ENCODE results near the gene EIF6. TPM values are rescaled to one million over a fixed set of nuclear protein-coding genes. Genes with fewer than 3 reads are reported as not detected.

The EIF6 gene
- polyA plus RNA-seq (2013): 91.0 and 92.3 TPM in 2 replicates

GRCh38 chr20:35284267-35284991, at the start of gene EIF6:
Gene EIF6, minus strand, starts transcription at chr20:35284772. Its CDS starts 285 bp downstream, at chr20:35284487.
- H3K9ac ChIP-seq (ENCODE audit: low read length): peak within 1 kb of the TSS; percentile 95
- H3K23ac ChIP-seq (ENCODE audit: low read length): no peak within 1 kb of the TSS
- WGBS (ENCODE audit: extremely low coverage, insufficient coverage, insufficient read length): no CpG with 5 or more reads among the region's 61 CpGs
- peak within 1 kb of the TSS; percentile 94 for H4K8ac ChIP-seq (ENCODE audit: low read depth, low read length)
- H3K9me3 ChIP-seq (ENCODE audit: insufficient read depth, low read depth, low read length): peaks cover 5% of the 10 kb centered on the region
- peaks cover 13% of the 10 kb centered on the region for H3K79me2 ChIP-seq (ENCODE audit: control insufficient read depth, insufficient read depth, low read length, poor library complexity)
- H3K4me1 ChIP-seq (ENCODE audit: control insufficient read depth in 1 of 2, insufficient read depth in 2 of 2, low read length in 2 of 2): peaks cover 7 to 8% of the 10 kb centered on the region in 2 experiments
- H4K91ac ChIP-seq (ENCODE audit: low read depth, low read length): peak within 1 kb of the TSS; percentile 85
- H3K4ac ChIP-seq (ENCODE audit: low read depth, low read length): peak within 1 kb of the TSS; percentile 93
- H3K79me1 ChIP-seq (ENCODE audit: low read length): peaks cover 10% of the 10 kb centered on the region
- H3K27ac ChIP-seq (ENCODE audit: low read depth, low read length): peak within 1 kb of the TSS; percentile 83
- peak within 1 kb of the TSS; percentile 87 for H4K12ac ChIP-seq (ENCODE audit: low read depth, low read length)
- H3K4me2 ChIP-seq (ENCODE audit: low read length): peak within 1 kb of the TSS; percentile 86
- H3K27me3 ChIP-seq (ENCODE audit: insufficient read depth, low read length): no peaks in the 10 kb centered on the region
- peak within 1 kb of the TSS; percentile 64 for H2BK120ac ChIP-seq (ENCODE audit: insufficient read depth, low read length, poor library complexity)
- peak within 1 kb of the TSS; percentile 34 for H2BK12ac ChIP-seq (ENCODE audit: low read length)
- peak within 1 kb of the TSS; percentile 94 for H3K14ac ChIP-seq (ENCODE audit: low read length)
- H2AK5ac ChIP-seq (ENCODE audit: low read length): peak within 1 kb of the TSS; percentile 98
- H3K4me3 ChIP-seq (ENCODE audit: low read depth, low read length): peak within 1 kb of the TSS; percentile 97
- H2AFZ ChIP-seq (ENCODE audit: insufficient read depth, low read length, poor library complexity): peak within 1 kb of the TSS; percentile 97
- peak within 1 kb of the TSS; percentile 77 for H2BK5ac ChIP-seq (ENCODE audit: low read depth, low read length, poor library complexity)
- peak; percentile 57 to 74 for DNase-seq
- peaks cover 18 to 20% of the 10 kb centered on the region in 2 experiments for H3K36me3 ChIP-seq (ENCODE audit: control insufficient read depth in 1 of 2, insufficient read depth in 2 of 2, low read length in 2 of 2)
- peak within 1 kb of the TSS; percentile 88 for H3K18ac ChIP-seq (ENCODE audit: low read length)

GRCh38 chr20:35333606-35334005, 49.0 kb upstream of the EIF6 start:
- no peak overlapping the region for H3K18ac ChIP-seq (ENCODE audit: low read length)
- WGBS (ENCODE audit: extremely low coverage, insufficient coverage, insufficient read length): no CpG with 5 or more reads among the region's 4 CpGs
- H3K79me2 ChIP-seq (ENCODE audit: control insufficient read depth, insufficient read depth, low read length, poor library complexity): no peaks in the 10 kb centered on the region
- no peak overlapping the region for H3K27ac ChIP-seq (ENCODE audit: low read depth, low read length)
- H3K4me1 ChIP-seq (ENCODE audit: control insufficient read depth in 1 of 2, insufficient read depth in 2 of 2, low read length in 2 of 2): peaks cover 0 to 2% of the 10 kb centered on the region in 2 experiments
- no peaks in the 10 kb centered on the region for H3K79me1 ChIP-seq (ENCODE audit: low read length)
- no peaks in the 10 kb centered on the region for H3K9me3 ChIP-seq (ENCODE audit: insufficient read depth, low read depth, low read length)
- H3K9ac ChIP-seq (ENCODE audit: low read length): no peak overlapping the region
- H4K91ac ChIP-seq (ENCODE audit: low read depth, low read length): no peak overlapping the region
- H3K14ac ChIP-seq (ENCODE audit: low read length): no peak overlapping the region
- H3K27me3 ChIP-seq (ENCODE audit: insufficient read depth, low read length): no peaks in the 10 kb centered on the region
- H3K36me3 ChIP-seq (ENCODE audit: control insufficient read depth in 1 of 2, insufficient read depth in 2 of 2, low read length in 2 of 2): no peaks in the 10 kb centered on the region
- no peak overlapping the region for H2AK5ac ChIP-seq (ENCODE audit: low read length)
- H3K4me2 ChIP-seq (ENCODE audit: low read length): no peak overlapping the region
- H2BK5ac ChIP-seq (ENCODE audit: low read depth, low read length, poor library complexity): no peak overlapping the region
- H4K8ac ChIP-seq (ENCODE audit: low read depth, low read length): no peak overlapping the region
- H2BK12ac ChIP-seq (ENCODE audit: low read length): no peak overlapping the region
- no peak overlapping the region for H3K4me3 ChIP-seq (ENCODE audit: low read depth, low read length)
- DNase-seq: no peak
- no peak overlapping the region for H2BK120ac ChIP-seq (ENCODE audit: insufficient read depth, low read length, poor library complexity)
- no peak overlapping the region for H3K4ac ChIP-seq (ENCODE audit: low read depth, low read length)
- no peak overlapping the region for H2AFZ ChIP-seq (ENCODE audit: insufficient read depth, low read length, poor library complexity)
- H4K12ac ChIP-seq (ENCODE audit: low read depth, low read length): no peak overlapping the region
- no peak overlapping the region for H3K23ac ChIP-seq (ENCODE audit: low read length)

- Histone ChIP-seq H3K23ac (ENCODE audit: low read length) (no peak overlapping the region), H3K4me2 (ENCODE audit: low read length) (no peak overlapping the region), H2BK12ac (ENCODE audit: low read length) (no peak overlapping the region), H3K4ac (ENCODE audit: low read depth, low read length) (no peak overlapping the region), H3K36me3 (ENCODE audit: control insufficient read depth in 1 of 2, insufficient read depth in 2 of 2, low read length in 2 of 2) (no peaks in the 10 kb centered on the region), H2AK5ac (ENCODE audit: low read length) (no peak overlapping the region), H4K12ac (ENCODE audit: low read depth, low read length) (no peak overlapping the region), H3K4me1 (ENCODE audit: control insufficient read depth in 1 of 2, insufficient read depth in 2 of 2, low read length in 2 of 2) (peaks cover 0 to 2% of the 10 kb centered on the region in 2 experiments), H2BK120ac (ENCODE audit: insufficient read depth, low read length, poor library complexity) (no peak overlapping the region), H3K14ac (ENCODE audit: low read length) (no peak overlapping the region), H2BK5ac (ENCODE audit: low read depth, low read length, poor library complexity) (no peak overlapping the region), H2AFZ (ENCODE audit: insufficient read depth, low read length, poor library complexity) (no peak overlapping the region), H3K4me3 (ENCODE audit: low read depth, low read length) (no peak overlapping the region), H3K18ac (ENCODE audit: low read length) (no peak overlapping the region), H3K79me2 (ENCODE audit: control insufficient read depth, insufficient read depth, low read length, poor library complexity) (no peaks in the 10 kb centered on the region), H4K91ac (ENCODE audit: low read depth, low read length) (no peak overlapping the region), H3K27me3 (ENCODE audit: insufficient read depth, low read length) (no peaks in the 10 kb centered on the region), H4K8ac (ENCODE audit: low read depth, low read length) (no peak overlapping the region), H3K27ac (ENCODE audit: low read depth, low read length) (no peak overlapping the region), H3K9me3 (ENCODE audit: insufficient read depth, low read depth, low read length) (no peaks in the 10 kb centered on the region), H3K79me1 (ENCODE audit: low read length) (no peaks in the 10 kb centered on the region), H3K9ac (ENCODE audit: low read length) (no peak overlapping the region)
- 100% methylated on average over 1 of the region's 5 CpGs for WGBS (ENCODE audit: extremely low coverage, insufficient coverage, insufficient read length)
- DNase-seq: no peak
Observed at GRCh38 chr20:35332540-35333200, 48.1 kb upstream of the EIF6 start.

GRCh38 chr20:35329435-35330139, 45.0 kb upstream of the EIF6 start:
- no peak overlapping the region for H3K4me2 ChIP-seq (ENCODE audit: low read length)
- no peaks in the 10 kb centered on the region for H3K27me3 ChIP-seq (ENCODE audit: insufficient read depth, low read length)
- H2AFZ ChIP-seq (ENCODE audit: insufficient read depth, low read length, poor library complexity): no peak overlapping the region
- H4K91ac ChIP-seq (ENCODE audit: low read depth, low read length): no peak overlapping the region
- H2BK12ac ChIP-seq (ENCODE audit: low read length): no peak overlapping the region
- H2BK120ac ChIP-seq (ENCODE audit: insufficient read depth, low read length, poor library complexity): no peak overlapping the region
- H3K18ac ChIP-seq (ENCODE audit: low read length): no peak overlapping the region
- H3K79me2 ChIP-seq (ENCODE audit: control insufficient read depth, insufficient read depth, low read length, poor library complexity): no peaks in the 10 kb centered on the region
- no peak overlapping the region for H3K14ac ChIP-seq (ENCODE audit: low read length)
- WGBS (ENCODE audit: extremely low coverage, insufficient coverage, insufficient read length): no CpG with 5 or more reads among the region's 4 CpGs
- no peak overlapping the region for H3K4me3 ChIP-seq (ENCODE audit: low read depth, low read length)
- no peak overlapping the region for H2BK5ac ChIP-seq (ENCODE audit: low read depth, low read length, poor library complexity)
- no peak overlapping the region for H2AK5ac ChIP-seq (ENCODE audit: low read length)
- H3K4me1 ChIP-seq (ENCODE audit: control insufficient read depth in 1 of 2, insufficient read depth in 2 of 2, low read length in 2 of 2): peaks cover 0 to 2% of the 10 kb centered on the region in 2 experiments
- H3K36me3 ChIP-seq (ENCODE audit: control insufficient read depth in 1 of 2, insufficient read depth in 2 of 2, low read length in 2 of 2): no peaks in the 10 kb centered on the region
- no peak overlapping the region for H3K4ac ChIP-seq (ENCODE audit: low read depth, low read length)
- H3K9ac ChIP-seq (ENCODE audit: low read length): no peak overlapping the region
- H3K27ac ChIP-seq (ENCODE audit: low read depth, low read length): no peak overlapping the region
- peak; percentile 34 to 61 for DNase-seq
- H4K12ac ChIP-seq (ENCODE audit: low read depth, low read length): no peak overlapping the region
- H3K9me3 ChIP-seq (ENCODE audit: insufficient read depth, low read depth, low read length): no peaks in the 10 kb centered on the region
- H3K23ac ChIP-seq (ENCODE audit: low read length): no peak overlapping the region
- no peak overlapping the region for H4K8ac ChIP-seq (ENCODE audit: low read depth, low read length)
- no peaks in the 10 kb centered on the region for H3K79me1 ChIP-seq (ENCODE audit: low read length)
